CD4-positive, alpha-beta memory T cell (primary cell): ENCODE measurements around the gene IDH3B. TPM values are rescaled to one million over a fixed set of nuclear protein-coding genes. Genes with fewer than 3 reads are reported as not detected.

Source experiments
- CTCF ChIA-PET: fragments of 350-600 bp; sonication (Branson Sonifier 250); formaldehyde crosslinking; loops from one replicate; lab custom pipeline; 2021; ENCODE audit warnings: inconsistent platforms; ENCODE audit not compliant: partially characterized antibody; lab: Charles Lee
- POLR2A ChIA-PET: fragments of 350-600 bp; sonication (Branson Sonifier 250); formaldehyde crosslinking; loops from one replicate; lab custom pipeline; 2021; ENCODE audit not compliant: partially characterized antibody; lab: Charles Lee
- DNase-seq, 5 donors: peaks; one replicate each; pipeline versions ENCODE4 v3.0.0 to v3.0.0-alpha.2; 2020 to 2022; ENCODE audit warnings: mixed read lengths in 1 of 5
- H3K27ac ChIP-seq: one replicate; pipeline ENCODE4 v1.7.0; 2013; ENCODE audit warnings: low read depth, low read length
- H3K27me3 ChIP-seq: 2 replicates; pipeline ENCODE4 v1.7.0; 2013; ENCODE audit warnings: mild to moderate bottlenecking, low read length, moderate library complexity; ENCODE audit not compliant: insufficient read depth
- H3K36me3 ChIP-seq: 2 replicates; pipeline ENCODE4 v1.7.0; 2013; ENCODE audit warnings: mild to moderate bottlenecking, low read length, moderate library complexity; ENCODE audit not compliant: insufficient read depth
- H3K4me1 ChIP-seq: 2 replicates; pipeline ENCODE4 v1.7.0; 2013; ENCODE audit warnings: mild to moderate bottlenecking, low read length, moderate library complexity; ENCODE audit not compliant: insufficient read depth
- H3K4me3 ChIP-seq, 2 donors: one replicate each; pipeline ENCODE4 v1.7.0; 2013; ENCODE audit warnings: low read length in 2 of 2, mild to moderate bottlenecking in 1 of 2
- H3K9me3 ChIP-seq, 2 donors: one replicate each; pipeline ENCODE4 v1.7.0; 2013; ENCODE audit warnings: low read length in 2 of 2, control low read depth in 1 of 2; ENCODE audit not compliant: control insufficient read depth in 1 of 2
- H3K27ac Mint-ChIP-seq, 7 donors: one replicate each; pipeline ENCODE4 v1.8.0; 2020 to 2021; ENCODE audit warnings: mixed read lengths in 7 of 7, mild to moderate bottlenecking in 6 of 7, inconsistent platforms in 3 of 7, moderate library complexity in 3 of 7
- H3K27me3 Mint-ChIP-seq, 2 donors: one replicate each; pipeline ENCODE4 v1.8.0; 2020 to 2021; ENCODE audit warnings: mixed read lengths in 2 of 2
- H3K36me3 Mint-ChIP-seq, 2 donors: one replicate each; pipeline ENCODE4 v1.8.0; 2020 to 2021; ENCODE audit warnings: mixed read lengths in 2 of 2, inconsistent platforms in 1 of 2, mild to moderate bottlenecking in 1 of 2
- H3K4me1 Mint-ChIP-seq, 4 donors: one replicate each; pipeline ENCODE4 v1.8.0; 2020 to 2021; ENCODE audit warnings: mixed read lengths in 4 of 4, mild to moderate bottlenecking in 1 of 4
- H3K4me3 Mint-ChIP-seq, 8 donors: one replicate each; pipeline ENCODE4 v1.8.0; 2020 to 2021; ENCODE audit warnings: mixed read lengths in 8 of 8, mild to moderate bottlenecking in 7 of 8, moderate library complexity in 6 of 8, inconsistent platforms in 3 of 8
- H3K9me3 Mint-ChIP-seq, 8 donors: one replicate each; pipeline ENCODE4 v1.8.0; 2020 to 2021; ENCODE audit warnings: mixed read lengths in 8 of 8, mild to moderate bottlenecking in 5 of 8, inconsistent platforms in 3 of 8, moderate library complexity in 1 of 8
- intact Hi-C: fragments of 100-400 bp; cut with micrococcal nuclease; formaldehyde crosslinking; loops from one replicate; pipeline ENCODE4 v1.15.1; 2023
- polyA plus RNA-seq, 2 donors: library from polyadenylated mRNA; unstranded; fragments of 300-500 nt; fragmentation: Illumina TruSeq; gene quantifications; one replicate each; pipeline ENCODE4 v1.2.3, GENCODE V29; 2021
- total RNA-seq, 2 experiments: library from RNA; stranded (reverse); gene quantifications; one replicate each; pipeline ENCODE4 v1.2.3, GENCODE V29; 2021

Gene IDH3B
- total and polyA plus RNA-seq, 4 experiments from 2014 or later: 88.1 to 132 (median 94.9) TPM

DNA sequence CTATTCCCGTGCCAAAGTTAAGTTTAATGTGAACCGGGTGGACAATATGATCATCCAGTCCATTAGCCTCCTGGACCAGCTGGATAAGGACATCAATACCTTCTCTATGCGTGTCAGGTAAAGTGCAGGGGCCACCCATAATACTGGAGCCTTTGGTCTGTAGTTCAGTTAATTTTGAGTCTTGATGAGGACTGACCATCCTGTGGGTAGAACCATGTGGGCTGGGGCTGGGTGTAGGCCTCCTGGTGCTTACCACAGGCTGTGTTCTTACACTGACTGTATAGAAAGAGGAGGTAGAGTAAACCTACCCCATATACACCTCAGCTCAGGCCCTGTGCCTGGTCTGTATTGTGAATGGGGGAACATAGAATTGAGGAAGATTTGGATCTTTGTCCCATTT, 9.2 kb downstream of the IDH3B start:
- Histone ChIP-seq H3K27ac (peak overlapping the region; percentile 80), H3K4me3 (no peak overlapping the region), H3K4me1 (peaks cover 31% of the 10 kb centered on the region), H3K9me3 (no peaks in the 10 kb centered on the region), H3K27me3 (no peaks in the 10 kb centered on the region), H3K36me3 (peaks cover 59% of the 10 kb centered on the region)
- Mint-ChIP-seq H3K27me3 (no peaks in the 10 kb centered on the region), H3K27ac (peak overlapping the region; percentile 57 to 93 (median 77)), H3K4me1 (peaks cover 22 to 69% (median 30%) of the 10 kb centered on the region in 4 donors), H3K9me3 (no peaks in the 10 kb centered on the region), H3K36me3 (peaks cover 54 to 69% of the 10 kb centered on the region in 2 donors), H3K4me3 (peak overlapping the region; percentile 72 to 92 (median 90))
- ChIA-PET CTCF (interaction anchor here (1.1 to 5.4 kb wide), 3 partner anchors 10 to 132 kb away, joined by 4 to 35 read pairs (median 6); no protein-coding TSS in a partner anchor), POLR2A (interaction anchor here (1.0 to 6.3 kb wide), 2 partner anchors 11 to 19 kb away, joined by 7 to 180 read pairs; partner anchors contain the start of gene IDH3B)
- intact Hi-C loops: loop anchor here (5.0 kb wide), 1 partner anchor 148 kb away; the partner anchor contains the start of gene ZNF343
- no peak for DNase-seq

- H3K36me3 Mint-ChIP-seq: peaks cover 50 to 65% of the 10 kb centered on the region in 2 donors
- H3K9me3 Mint-ChIP-seq: no peaks in the 10 kb centered on the region
- H3K4me3 ChIP-seq: peak overlapping the region; percentile 37 to 88
These were observed 9.6 kb downstream of the IDH3B start for GRCh38 chr20:2654384-2654822.

DNA sequence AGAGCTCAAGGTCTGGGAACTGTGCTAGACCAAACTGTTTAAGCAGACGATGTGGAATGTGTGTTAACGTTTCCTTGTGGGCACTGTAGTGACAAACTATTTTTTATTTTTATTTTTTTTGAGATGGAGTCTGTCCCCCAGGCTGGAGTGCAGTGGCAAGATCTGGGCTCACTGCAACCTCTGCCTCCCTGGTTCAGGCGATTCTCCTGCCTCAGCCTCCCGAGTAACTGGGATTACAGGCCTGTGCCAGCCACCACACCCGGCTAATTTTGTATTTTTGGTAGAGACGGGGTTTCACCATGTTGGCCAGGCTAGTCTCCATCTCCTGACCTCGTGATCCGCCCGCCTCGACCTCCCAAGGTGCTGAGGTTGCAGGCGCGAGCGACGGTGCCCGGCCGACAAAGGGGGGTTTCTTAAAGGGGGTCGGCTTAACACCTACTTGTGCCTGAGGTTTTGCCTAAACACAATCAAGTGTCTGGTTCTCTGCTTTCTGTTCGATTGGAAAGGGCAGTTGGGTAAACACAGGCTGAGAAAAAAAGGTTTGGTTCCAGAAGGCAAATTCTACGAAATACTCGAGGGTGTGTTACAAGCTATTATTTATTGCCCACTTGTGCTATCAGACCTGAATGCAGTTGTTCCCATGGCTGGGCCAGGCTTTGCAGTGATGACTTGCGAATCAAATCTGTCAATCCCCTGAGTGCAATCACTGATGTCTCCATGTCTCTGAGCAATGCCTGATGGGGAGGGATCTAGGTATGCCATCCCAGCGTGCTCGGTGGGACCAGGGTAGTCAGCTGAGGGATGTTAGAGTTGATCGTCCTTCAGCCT, 10.2 kb downstream of the IDH3B start:
- H3K4me3 ChIP-seq: peak overlapping the region; percentile 85 to 88
- Mint-ChIP-seq H3K27me3 (no peaks in the 10 kb centered on the region), H3K4me1 (peaks cover 21 to 66% (median 29%) of the 10 kb centered on the region in 4 donors), H3K4me3 (peak overlapping the region; percentile 89 to 92 (median 90)), H3K36me3 (peaks cover 45 to 58% of the 10 kb centered on the region in 2 donors), H3K27ac (peak overlapping the region; percentile 86 to 93 (median 90)), H3K9me3 (no peaks in the 10 kb centered on the region)
- no peak for DNase-seq
- H3K27me3 ChIP-seq: no peaks in the 10 kb centered on the region
- POLR2A ChIA-PET: interaction anchor here (0.8 to 6.3 kb wide), 11 partner anchors 8 to 219 kb away, joined by 3 to 180 read pairs (median 9); partner anchors contain the start of genes IDH3B, PTPRA and SNRPB
- H3K27ac ChIP-seq: peak overlapping the region; percentile 80
- H3K36me3 ChIP-seq: peaks cover 48% of the 10 kb centered on the region
- CTCF ChIA-PET: interaction anchor here (1.3 to 5.4 kb wide), 2 partner anchors 16 to 131 kb away, joined by 3 to 35 read pairs; no protein-coding TSS in a partner anchor
- H3K9me3 ChIP-seq: no peaks in the 10 kb centered on the region
- intact Hi-C loops: loop anchor here (2.0 to 5.0 kb wide), 2 partner anchors 129 to 146 kb away; partner anchors contain the start of gene ZNF343
- H3K4me1 ChIP-seq: peaks cover 31% of the 10 kb centered on the region

More at GRCh38 chr20:2654384-2654822, 9.6 kb downstream of the IDH3B start:
- intact Hi-C loops: loop anchor here (5.0 kb wide), 1 partner anchor 147 kb away; the partner anchor contains the start of gene ZNF343
- peak overlapping the region; percentile 89 to 92 (median 90) for H3K4me3 Mint-ChIP-seq
- no peaks in the 10 kb centered on the region for H3K9me3 ChIP-seq
- ChIA-PET POLR2A (interaction anchor here (1.0 to 6.3 kb wide), 3 partner anchors 11 to 185 kb away, joined by 7 to 180 read pairs (median 52); partner anchors contain the start of genes IDH3B and SNRPB), CTCF (interaction anchor here (5.4 kb wide), 1 partner anchor 131 kb away, joined by 35 read pairs; no protein-coding TSS in a partner anchor)
- H3K36me3 ChIP-seq: peaks cover 55% of the 10 kb centered on the region
- no peaks in the 10 kb centered on the region for H3K27me3 Mint-ChIP-seq
- H3K27ac Mint-ChIP-seq: peak overlapping the region; percentile 57 to 93 (median 82)
- peaks cover 22 to 69% (median 30%) of the 10 kb centered on the region in 4 donors for H3K4me1 Mint-ChIP-seq
- no peak for DNase-seq
- H3K4me1 ChIP-seq: peaks cover 31% of the 10 kb centered on the region
- peak overlapping the region; percentile 80 for H3K27ac ChIP-seq
- no peaks in the 10 kb centered on the region for H3K27me3 ChIP-seq

DNA sequence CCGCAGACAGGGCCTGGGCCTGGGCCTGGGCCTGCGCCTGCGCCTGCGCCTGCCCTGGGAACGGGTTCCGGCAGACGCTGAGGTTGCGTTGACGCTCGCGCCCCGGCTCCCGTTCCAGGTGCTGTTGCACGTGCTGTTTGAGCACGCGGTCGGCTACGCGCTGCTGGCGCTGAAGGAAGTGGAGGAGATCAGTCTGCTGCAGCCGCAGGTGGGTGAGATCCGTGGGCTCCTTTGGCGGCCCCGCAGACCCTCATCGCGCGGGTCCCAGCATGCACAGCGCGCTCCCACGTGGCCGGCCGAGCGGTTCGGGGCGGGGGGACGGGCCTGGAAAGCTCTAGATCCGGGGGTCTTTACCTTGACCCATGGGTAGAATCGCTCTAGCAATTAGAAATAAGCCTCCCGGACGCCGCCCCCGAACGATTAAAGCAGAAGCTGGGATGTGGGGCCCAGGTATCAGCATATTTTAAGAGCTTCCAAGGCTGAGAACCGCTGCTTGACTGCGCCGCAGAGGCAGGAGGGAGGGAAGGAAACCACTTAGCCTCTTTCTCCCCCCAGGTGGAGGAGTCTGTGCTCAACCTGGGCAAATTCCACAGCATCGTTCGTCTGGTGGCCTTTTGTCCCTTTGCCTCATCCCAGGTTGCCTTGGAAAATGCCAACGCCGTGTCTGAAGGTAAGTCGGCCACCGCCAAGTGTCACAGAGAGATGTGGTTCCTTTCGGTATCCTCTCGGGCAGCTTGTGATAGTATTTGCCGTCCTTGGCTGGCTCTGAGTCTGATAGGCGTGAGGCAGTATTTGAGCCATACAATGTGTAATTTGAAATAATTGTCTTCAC, 11.1 kb downstream of the IDH3B start:
- DNase-seq: peak in 1 of 5 donors; percentile 85
- Mint-ChIP-seq H3K27me3 (no peaks in the 10 kb centered on the region), H3K27ac (peak overlapping the region; percentile 86 to 93 (median 90)), H3K9me3 (no peaks in the 10 kb centered on the region), H3K36me3 (peaks cover 37 to 50% of the 10 kb centered on the region in 2 donors), H3K4me1 (peaks cover 21 to 60% (median 28%) of the 10 kb centered on the region in 4 donors), H3K4me3 (peak overlapping the region; percentile 89 to 92 (median 90))
- POLR2A ChIA-PET: interaction anchor here (0.7 to 6.3 kb wide), 23 partner anchors 7 to 551 kb away, joined by 3 to 180 read pairs (median 6); partner anchors contain the start of genes EBF4, IDH3B, PCED1A and PTPRA
- Histone ChIP-seq H3K27me3 (no peaks in the 10 kb centered on the region), H3K4me3 (peak overlapping the region; percentile 85 to 88), H3K27ac (peak overlapping the region; percentile 80), H3K36me3 (peaks cover 41% of the 10 kb centered on the region), H3K9me3 (no peaks in the 10 kb centered on the region), H3K4me1 (peaks cover 31% of the 10 kb centered on the region)
- intact Hi-C loops: loop anchor here (1.0 to 5.0 kb wide), 4 partner anchors 11 to 183 kb away; partner anchors contain the start of genes IDH3B, SNRPB and ZNF343
- CTCF ChIA-PET: interaction anchor here (1.3 to 5.4 kb wide), 3 partner anchors 15 to 182 kb away, joined by 3 to 35 read pairs (median 4); partner anchors contain the start of gene SNRPB

DNA sequence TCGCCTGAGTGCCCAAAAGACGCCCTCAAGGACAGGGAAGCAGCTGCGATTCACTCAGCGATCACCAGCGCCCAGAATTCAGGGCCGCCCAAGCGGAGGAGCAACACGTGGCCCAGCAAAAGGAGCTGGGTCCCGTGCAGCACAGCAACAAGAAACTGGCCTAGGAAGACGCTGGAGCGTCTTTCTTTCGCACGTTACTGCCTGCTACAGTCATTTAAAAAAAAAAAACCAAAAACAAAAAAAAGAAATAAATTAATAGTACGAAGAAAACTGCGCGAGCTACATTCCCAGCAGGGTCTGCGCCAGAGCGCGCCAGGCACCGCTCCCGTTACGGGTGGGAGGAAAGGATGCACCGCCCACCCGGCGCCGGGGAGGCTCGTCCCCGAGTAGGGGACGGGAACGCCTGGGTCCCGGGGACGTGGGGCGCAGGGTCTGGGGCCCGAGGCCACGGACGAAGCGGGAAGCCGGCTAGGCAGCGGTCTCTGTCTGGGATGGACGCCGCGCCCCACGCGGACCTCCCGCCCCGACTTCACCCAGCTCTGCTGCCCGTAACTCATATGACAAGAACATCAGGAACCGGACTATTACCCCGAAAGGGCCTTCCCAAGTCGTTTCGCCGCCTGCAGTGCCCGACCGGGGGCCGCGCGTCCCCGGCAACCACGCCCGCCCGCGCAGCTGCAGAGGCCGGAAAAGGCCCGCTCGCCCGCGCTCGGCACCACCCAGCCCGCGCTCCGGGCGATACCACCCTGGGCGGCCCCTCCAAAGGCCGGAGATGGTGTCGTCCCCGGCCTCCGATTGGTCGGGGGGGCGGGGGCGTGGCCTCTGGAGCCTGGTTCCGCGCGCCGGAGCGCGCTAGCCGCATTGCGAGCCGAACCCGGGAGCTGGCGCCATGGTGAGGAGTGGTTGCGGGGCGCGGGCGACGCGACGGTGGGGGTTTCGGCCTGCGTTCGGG, 12.0 kb downstream of the IDH3B start, which contains the start of gene NOP56:
TSS of gene NOP56 (plus strand) at position 861 of the 952 bp plus-strand sequence. CDS start at position 890, 29 bp downstream.
- Histone ChIP-seq H3K4me1 (peaks cover 31% of the 10 kb centered on the region), H3K27me3 (no peaks in the 10 kb centered on the region), H3K4me3 (peak within 1 kb of the TSS; percentile 85 to 88), H3K9me3 (no peaks in the 10 kb centered on the region), H3K27ac (peak within 1 kb of the TSS; percentile 80), H3K36me3 (peaks cover 32% of the 10 kb centered on the region)
- Mint-ChIP-seq H3K4me3 (peak within 1 kb of the TSS; percentile 90 to 92 (median 91)), H3K27me3 (no peaks in the 10 kb centered on the region), H3K9me3 (no peaks in the 10 kb centered on the region), H3K27ac (peak within 1 kb of the TSS; percentile 89 to 94 (median 92)), H3K4me1 (peaks cover 21 to 60% (median 29%) of the 10 kb centered on the region in 4 donors), H3K36me3 (peaks cover 28 to 41% of the 10 kb centered on the region in 2 donors)
- DNase-seq: peak; percentile 89 to 99 (median 95)
- intact Hi-C loops: loop anchor here (1.0 to 5.0 kb wide), 4 partner anchors 12 to 182 kb away; partner anchors contain the start of genes IDH3B, SNRPB and ZNF343
- ChIA-PET CTCF (interaction anchor here (0.7 to 5.4 kb wide), 7 partner anchors 8 to 181 kb away, joined by 3 to 35 read pairs (median 4); partner anchors contain the start of gene SNRPB), POLR2A (interaction anchor here (0.7 to 6.3 kb wide), 26 partner anchors 8 to 551 kb away, joined by 3 to 180 read pairs (median 6); partner anchors contain the start of genes EBF4, IDH3B, PCED1A and PTPRA)
